ENCODE measurements around the gene ADH5.
"Not testable (repeated sequence)": the region's sequence is repeated elsewhere in the genome, so short reads cannot be mapped to it uniquely, and the experiment has no call there.

The ADH5 gene

GRCh38 chr4:99088481-99089365 lies at the start of gene ADH5:
Gene ADH5 (minus strand): TSS chr4:99088788. CDS start chr4:99088700, 88 bp downstream.
- peak; percentile 97 for DNase-seq (ENCODE audit: low spot score)

DNA sequence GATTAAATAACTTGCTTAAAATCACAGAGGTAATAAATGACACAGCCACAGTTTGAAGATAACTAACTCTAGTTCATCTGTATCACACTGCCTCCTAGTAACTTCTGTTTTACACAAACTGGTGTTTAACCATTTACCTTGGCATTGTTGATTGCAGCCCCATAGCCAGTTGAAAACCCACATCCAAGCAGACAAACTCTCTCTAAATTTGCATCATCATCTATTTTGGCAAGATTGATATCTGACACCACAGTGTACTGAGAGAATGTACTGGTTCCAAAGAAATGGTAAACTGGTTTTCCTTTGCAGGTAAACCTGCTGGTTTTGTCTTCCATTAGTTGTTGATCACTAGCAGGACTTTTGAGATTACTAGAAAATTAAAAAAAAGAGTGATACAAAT lies 47.7 kb upstream of the ADH5 start:
- DNase-seq (ENCODE audit: low spot score) = no peak

GRCh38 chr4:99135541-99136162 lies 47.1 kb upstream of the ADH5 start:
- DNase-seq (ENCODE audit: low spot score) = no peak

GRCh38 chr4:99134586-99134985 lies 46.0 kb upstream of the ADH5 start:
- no peak for DNase-seq (ENCODE audit: low spot score)

GRCh38 chr4:99131378-99131777 lies 42.8 kb upstream of the ADH5 start:
- no peak for DNase-seq (ENCODE audit: low spot score)

GRCh38 chr4:99126376-99126775 lies 37.8 kb upstream of the ADH5 start:
- no peak for DNase-seq (ENCODE audit: low spot score)

DNA sequence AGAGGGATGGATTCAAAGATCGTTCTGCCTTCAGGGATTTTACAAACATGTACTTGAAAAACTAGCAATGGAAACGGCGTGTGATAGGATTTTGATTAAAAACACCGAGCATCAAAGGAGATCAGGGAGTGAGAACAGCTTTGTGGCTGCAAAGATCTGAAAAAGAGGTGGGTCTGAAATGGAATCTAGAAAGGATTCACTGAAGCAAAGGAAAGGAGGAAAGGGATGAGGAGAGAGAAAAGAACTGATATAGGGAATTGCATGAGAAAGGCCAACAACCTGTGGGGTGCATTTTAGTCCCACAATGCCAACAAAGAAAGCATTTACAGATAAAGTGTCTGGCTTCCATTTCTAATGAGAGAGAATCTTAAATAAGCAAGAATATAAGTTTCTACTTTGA lies 32.4 kb upstream of the ADH5 start:
- DNase-seq (ENCODE audit: low spot score) = no peak

- DNase-seq (ENCODE audit: low spot score) = no peak
Observed at GRCh38 chr4:99120501-99120900, 31.9 kb upstream of the ADH5 start.

- DNase-seq (ENCODE audit: low spot score) = no peak
Observed at GRCh38 chr4:99117876-99118693, 29.5 kb upstream of the ADH5 start.

DNA sequence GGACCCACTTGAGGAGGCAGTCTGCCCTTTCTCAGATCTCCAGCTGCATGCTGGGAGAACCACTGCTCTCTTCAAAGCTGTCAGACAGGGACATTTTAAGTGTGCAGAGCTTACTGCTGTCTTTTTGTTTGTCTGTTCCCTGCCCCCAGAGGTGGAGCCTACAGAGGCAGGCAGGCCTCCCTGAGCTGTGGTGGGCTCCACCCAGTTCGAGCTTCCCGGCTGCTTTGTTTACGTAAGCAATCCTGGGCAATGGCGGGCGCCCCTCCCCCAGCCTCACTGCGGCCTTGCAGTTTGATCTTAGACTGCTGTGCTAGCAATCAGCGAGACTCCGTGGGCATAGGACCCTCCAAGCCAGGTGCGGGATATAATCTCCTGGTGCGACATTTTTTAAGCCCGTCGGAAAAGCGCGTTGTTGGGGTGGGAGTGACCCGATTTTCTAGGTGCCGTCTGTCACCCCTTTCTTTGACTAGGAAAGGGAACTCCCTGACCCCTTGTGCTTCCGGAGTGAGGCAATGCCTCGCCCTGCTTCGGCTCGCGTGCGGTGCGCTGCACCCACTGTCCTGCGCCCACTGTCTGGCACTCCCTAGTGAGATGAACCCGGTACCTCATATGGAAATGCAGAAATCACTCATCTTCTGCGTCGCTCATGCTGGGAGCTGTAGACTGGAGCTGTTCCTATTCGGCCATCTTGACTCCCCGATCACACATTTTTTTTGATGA lies 28.7 kb upstream of the ADH5 start:
- not testable (repeated sequence) for DNase-seq (ENCODE audit: low spot score)

DNA sequence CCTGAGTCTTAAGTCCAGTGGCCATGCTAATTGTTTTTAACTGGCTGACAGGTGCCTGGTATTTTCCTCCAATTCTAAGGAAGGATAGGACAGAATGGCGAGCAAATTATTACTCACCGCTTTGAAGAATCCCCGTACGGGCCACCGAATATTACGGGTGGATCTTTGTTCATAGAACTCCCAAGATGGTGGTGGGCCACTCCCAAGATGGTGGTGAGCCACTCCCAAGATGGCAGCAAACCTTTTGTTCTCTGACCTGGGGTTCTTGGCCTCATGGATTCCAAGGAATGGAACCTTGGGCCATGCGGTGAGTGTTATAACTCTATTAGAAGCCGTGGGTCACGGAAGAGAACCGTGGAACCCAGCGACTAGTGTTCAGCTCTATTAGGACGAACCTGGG lies 20.7 kb upstream of the ADH5 start:
- DNase-seq (ENCODE audit: low spot score) = not testable (repeated sequence)

DNA sequence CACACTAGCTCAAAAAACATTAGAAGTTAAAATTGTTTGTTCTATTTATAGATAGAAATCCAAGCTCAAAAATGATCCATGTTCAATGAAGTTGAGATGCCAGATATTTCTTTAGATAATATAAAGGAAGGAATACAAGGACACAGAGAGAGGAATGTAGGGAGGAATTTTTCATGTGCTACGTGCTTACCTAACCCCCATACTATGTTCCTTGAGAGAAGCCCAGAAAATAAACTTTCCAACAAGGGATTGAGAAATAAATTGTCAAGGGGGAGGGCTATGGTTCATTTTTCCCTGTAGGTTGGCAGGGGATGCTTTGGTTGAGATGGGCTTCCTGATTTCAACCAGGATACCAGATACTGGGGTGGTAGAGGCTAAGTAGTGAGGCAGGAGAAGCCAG lies 15.6 kb upstream of the ADH5 start:
- DNase-seq (ENCODE audit: low spot score) = no peak

DNA sequence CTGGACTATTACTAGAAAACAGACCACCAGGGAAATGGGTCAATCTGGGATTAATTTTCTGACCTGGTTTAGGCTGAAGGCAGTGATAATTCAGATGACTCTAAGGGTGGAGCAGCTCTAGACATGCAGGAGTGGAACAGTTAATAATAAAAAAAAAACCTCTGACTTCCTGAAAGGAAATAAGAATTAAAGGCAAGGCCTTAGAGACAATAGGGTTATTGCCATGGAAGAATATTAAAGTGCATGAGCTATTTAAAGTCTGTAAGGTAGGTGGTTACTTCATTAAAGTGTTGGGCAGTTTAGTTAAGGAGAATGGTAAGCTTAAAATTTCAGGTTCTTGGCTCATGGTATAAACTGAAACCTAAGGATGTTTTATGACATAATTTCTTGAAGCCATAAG lies 14.6 kb upstream of the ADH5 start:
- DNase-seq (ENCODE audit: low spot score) = no peak

- no peak for DNase-seq (ENCODE audit: low spot score)
Observed at GRCh38 chr4:99102634-99103033, 14.0 kb upstream of the ADH5 start.

- no peak for DNase-seq (ENCODE audit: low spot score)
Observed at GRCh38 chr4:99100876-99101275, 12.3 kb upstream of the ADH5 start.

- DNase-seq (ENCODE audit: low spot score) = not testable (repeated sequence)
Observed at GRCh38 chr4:99099814-99100213, 11.2 kb upstream of the ADH5 start.

GRCh38 chr4:99099311-99099710 lies 10.7 kb upstream of the ADH5 start:
- DNase-seq (ENCODE audit: low spot score) = no peak

- not testable (repeated sequence) for DNase-seq (ENCODE audit: low spot score)
Observed at GRCh38 chr4:99091841-99092240, 3.3 kb upstream of the ADH5 start.

DNA sequence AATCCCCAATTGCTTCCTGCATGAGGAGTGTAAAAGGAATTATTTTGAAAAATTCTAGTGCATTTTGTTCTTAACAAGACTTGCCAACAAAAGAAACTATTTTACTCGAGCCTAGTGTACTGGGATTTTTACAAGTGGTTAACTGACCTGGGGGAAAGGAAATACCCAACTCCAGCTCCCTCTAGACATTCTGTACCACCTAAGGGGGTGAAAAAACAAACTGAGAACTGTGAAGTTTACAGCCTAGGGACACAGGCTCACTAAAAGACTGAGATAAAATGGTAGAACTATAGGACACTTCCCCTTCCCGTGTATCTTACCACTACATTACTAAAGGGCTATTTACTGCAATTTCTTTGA lies 2.6 kb upstream of the ADH5 start:
- no peak for DNase-seq (ENCODE audit: low spot score)

DNA sequence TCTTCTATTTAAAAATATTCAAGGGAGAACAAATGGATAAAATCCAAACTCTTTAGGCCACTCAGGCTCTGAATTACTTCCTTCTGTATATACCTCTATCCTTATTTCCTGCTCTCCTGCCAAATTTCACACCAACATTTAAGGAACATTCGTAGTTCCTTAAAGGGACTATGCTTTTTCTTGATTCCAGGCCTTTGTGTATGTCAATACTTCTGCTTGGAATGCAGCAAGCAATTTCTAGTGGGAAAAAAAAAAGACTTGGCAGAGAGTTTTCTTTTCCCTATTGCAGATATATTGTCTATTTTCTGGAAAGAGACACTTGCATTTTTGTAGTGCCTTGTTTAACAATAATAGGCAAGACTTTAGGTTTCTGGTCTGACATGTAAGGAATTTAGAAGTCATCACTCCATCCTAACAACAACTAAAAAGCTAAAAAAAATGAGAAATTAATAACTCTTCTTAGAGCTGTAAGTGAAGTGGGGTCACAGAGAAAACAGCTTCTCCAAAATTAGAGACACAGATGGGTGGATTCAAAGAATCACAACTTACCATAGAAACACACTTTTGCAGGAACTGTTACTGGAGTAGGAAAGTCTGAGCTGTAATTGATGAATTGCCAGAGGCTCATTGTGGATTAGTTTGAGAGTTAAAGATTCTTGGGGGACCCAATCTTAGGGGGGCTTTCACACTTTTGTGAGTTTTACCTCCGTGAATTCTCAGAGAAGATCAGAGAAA lies 2.1 kb upstream of the ADH5 start:
- DNase-seq (ENCODE audit: low spot score) = no peak

DNA sequence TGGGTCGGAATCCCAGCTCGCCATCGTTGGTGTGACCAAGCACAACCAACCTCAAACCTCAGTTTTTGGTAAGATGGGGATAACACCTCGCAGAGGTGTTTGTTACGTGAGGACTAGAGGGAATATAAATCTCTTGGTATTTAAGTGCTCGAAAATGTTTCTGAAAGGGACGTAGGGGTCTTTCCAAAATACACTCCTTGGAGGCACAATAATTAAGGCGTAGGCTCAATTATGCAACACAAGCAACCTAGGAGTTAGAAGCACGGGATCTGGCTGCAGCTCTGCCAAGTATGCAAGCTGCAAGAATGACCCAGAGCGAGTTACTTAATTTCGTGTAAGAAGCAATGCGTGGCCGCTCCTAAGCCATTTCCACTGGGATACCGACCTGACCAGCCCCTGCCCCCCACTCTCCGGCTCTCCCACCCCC lies 552 bp downstream of the ADH5 start:
- DNase-seq (ENCODE audit: low spot score) = peak; percentile 56
